Measurements from ENCODE around the gene ASB13. TPM values are rescaled to one million over a fixed set of nuclear protein-coding genes. Genes with fewer than 3 reads are reported as not detected.
"Not testable (repeated sequence)": the region's sequence is repeated elsewhere in the genome, so short reads cannot be mapped to it uniquely, and the experiment has no call there.

ASB13 gene
- total RNA-seq, 2 donors from 2014 or later, result 15.8 to 16.0 TPM

DNA sequence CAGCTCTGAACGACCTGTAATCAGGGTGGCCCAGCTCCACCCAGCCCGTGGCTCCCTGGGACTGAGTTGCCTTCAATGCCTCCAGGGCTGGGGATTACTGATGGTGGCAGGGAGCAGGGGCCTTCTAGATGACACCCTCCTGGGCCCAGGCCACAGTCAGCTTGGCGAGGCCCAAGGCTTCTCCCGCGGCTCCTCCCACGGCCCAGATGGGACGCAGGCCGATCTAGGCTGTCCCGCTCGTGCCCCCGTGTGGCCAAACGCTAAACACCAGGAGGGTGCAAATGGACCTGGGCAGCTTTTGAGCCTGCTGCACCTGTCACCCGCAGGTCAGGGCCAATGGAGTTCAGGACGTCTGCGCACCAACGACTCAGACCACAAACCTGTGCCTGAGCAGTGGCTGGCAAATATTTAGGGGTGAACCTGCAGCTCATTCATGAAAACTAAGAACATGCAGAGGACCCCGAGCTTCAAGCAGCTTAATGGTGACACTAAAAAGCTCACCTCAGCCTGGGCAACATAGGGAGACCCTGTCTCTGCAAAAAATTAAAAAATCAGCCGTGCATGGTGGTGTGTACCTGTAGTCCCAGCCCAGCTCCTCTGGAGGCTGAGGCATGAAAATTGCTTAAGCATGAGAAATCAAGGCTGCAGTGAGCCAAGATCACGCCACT, 43.2 kb downstream of the ASB13 start:
- peak; percentile 30 for ATAC-seq (ENCODE audit: insufficient number of reproducible peaks, low FRiP score, low read depth)
- H3K36me3 ChIP-seq, result no peaks in the 10 kb centered on the region
- DNase-seq (ENCODE audit: low spot score), result peak; percentile 53
- H3K4me3 ChIP-seq, result no peak overlapping the region
- no peaks in the 10 kb centered on the region for H3K9me3 ChIP-seq
- no peaks in the 10 kb centered on the region for H3K27me3 ChIP-seq (replicated peaks; ENCODE audit: insufficient read depth)
- peaks cover 32 to 79% of the 10 kb centered on the region in 2 donors for H3K4me1 ChIP-seq (ENCODE audit: control insufficient read depth in 1 of 2, low read depth in 2 of 2)
- H3K27ac ChIP-seq, result peak overlapping the region; percentile 56 to 61
- TF ChIP-seq, protein P1, sequence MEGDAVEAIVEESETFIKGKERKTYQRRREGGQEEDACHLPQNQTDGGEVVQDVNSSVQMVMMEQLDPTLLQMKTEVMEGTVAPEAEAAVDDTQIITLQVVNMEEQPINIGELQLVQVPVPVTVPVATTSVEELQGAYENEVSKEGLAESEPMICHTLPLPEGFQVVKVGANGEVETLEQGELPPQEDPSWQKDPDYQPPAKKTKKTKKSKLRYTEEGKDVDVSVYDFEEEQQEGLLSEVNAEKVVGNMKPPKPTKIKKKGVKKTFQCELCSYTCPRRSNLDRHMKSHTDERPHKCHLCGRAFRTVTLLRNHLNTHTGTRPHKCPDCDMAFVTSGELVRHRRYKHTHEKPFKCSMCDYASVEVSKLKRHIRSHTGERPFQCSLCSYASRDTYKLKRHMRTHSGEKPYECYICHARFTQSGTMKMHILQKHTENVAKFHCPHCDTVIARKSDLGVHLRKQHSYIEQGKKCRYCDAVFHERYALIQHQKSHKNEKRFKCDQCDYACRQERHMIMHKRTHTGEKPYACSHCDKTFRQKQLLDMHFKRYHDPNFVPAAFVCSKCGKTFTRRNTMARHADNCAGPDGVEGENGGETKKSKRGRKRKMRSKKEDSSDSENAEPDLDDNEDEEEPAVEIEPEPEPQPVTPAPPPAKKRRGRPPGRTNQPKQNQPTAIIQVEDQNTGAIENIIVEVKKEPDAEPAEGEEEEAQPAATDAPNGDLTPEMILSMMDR (IDR thresholded peaks at IDR 0.05), result peak; percentile 95

DNA sequence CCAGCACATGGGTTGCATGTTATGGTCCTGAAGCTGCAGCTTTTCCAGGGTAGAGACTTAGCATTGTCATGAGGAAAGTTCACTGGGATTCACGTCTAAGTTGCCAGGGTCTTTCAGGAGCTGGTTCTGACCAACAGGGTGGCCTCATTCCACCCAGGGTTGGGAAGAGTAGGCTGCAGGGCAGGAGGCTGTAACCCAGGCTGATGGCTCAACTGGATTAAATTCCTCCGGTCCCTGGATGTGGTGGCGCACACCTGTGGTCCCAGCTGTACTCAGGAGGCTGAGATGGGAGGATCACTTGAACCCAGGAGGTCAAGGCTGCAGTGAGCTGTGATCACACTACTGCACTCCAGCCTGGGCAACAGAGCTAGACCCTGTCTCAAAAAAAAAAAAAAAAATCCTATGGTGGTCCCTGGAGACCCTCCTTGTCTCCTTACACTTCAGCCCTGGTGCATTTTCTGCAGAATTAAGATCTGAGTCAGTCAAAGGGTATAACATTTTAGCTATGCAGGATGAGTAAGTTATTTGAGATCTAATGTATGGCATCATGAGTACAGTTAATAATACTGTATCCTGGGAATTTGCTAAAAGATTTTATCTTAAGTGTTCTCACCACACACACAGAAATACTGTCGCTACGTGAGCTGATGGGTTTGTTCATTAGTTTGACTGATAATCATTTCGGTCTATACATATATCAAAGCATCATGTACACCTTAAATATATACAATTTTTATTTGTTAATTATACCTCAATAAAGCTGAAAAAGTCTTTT, 44.0 kb downstream of the ASB13 start:
- Histone ChIP-seq H3K9me3 (no peaks in the 10 kb centered on the region), H3K4me1 (ENCODE audit: control insufficient read depth in 1 of 2, low read depth in 2 of 2) (peaks cover 40 to 79% of the 10 kb centered on the region in 2 donors), H3K36me3 (no peaks in the 10 kb centered on the region), H3K4me3 (no peak overlapping the region), H3K27ac (peak overlapping the region; percentile 89 to 90), H3K27me3 (replicated peaks; ENCODE audit: insufficient read depth) (no peaks in the 10 kb centered on the region)
- DNase-seq (ENCODE audit: low spot score) (no peak), ATAC-seq (ENCODE audit: insufficient number of reproducible peaks, low FRiP score, low read depth) (no peak)
- TF ChIP-seq, protein P1 (IDR thresholded peaks at IDR 0.05), result no peak

DNA sequence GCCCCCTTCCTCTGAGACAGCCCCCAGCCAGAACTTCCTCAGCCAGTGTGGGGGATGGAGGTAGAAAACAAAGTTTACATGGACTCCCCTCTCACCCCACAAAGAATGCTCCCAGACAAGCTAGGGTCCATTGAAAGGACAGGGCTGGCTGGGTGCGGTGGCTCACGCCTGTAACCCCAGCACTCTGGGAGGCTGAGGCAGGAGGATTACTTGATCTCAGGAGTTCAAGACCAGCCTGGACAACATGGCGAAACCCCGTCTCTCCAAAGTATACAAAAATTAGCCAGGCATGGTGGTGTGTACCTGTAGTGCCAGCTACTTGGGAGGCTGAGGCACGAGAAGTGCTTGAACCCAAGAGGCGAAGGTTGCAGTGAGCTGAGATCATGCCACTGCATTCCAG, 45.0 kb downstream of the ASB13 start:
- H3K9me3 ChIP-seq; ATAC-seq (ENCODE audit: insufficient number of reproducible peaks, low FRiP score, low read depth); H3K4me3 ChIP-seq; H3K27me3 ChIP-seq (replicated peaks; ENCODE audit: insufficient read depth); H3K36me3 ChIP-seq; DNase-seq (ENCODE audit: low spot score): not testable (repeated sequence)
- H3K27ac ChIP-seq, result peak overlapping the region; percentile 89 to 90
- H3K4me1 ChIP-seq (ENCODE audit: control insufficient read depth in 1 of 2, low read depth in 2 of 2), result peaks cover 48 to 79% of the 10 kb centered on the region in 2 donors

DNA sequence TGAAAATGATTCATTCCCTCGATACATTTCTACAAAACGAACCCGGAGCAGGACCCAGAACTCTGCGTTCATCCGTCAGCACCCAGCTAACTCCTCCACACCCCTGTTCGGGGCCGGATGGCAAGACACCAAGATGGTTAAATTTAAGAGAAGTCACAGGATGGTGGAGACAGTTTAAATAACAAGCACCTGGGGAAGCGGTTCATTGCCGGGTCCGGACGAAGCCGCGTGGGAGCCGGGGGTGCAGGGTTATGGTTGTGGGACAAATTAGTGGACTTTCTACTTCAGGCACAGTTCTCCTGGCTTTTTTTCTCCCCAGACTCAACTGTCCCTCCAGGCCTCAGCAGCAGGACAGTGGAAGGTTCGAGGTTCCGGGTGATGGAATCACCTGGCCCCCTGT, 45.4 kb downstream of the ASB13 start:
- ATAC-seq (ENCODE audit: insufficient number of reproducible peaks, low FRiP score, low read depth) (no peak), DNase-seq (ENCODE audit: low spot score) (no peak)
- Histone ChIP-seq H3K4me1 (ENCODE audit: control insufficient read depth in 1 of 2, low read depth in 2 of 2) (peaks cover 48 to 75% of the 10 kb centered on the region in 2 donors), H3K36me3 (no peaks in the 10 kb centered on the region), H3K4me3 (no peak overlapping the region), H3K9me3 (no peaks in the 10 kb centered on the region), H3K27ac (peak overlapping the region; percentile 89 to 90), H3K27me3 (replicated peaks; ENCODE audit: insufficient read depth) (no peaks in the 10 kb centered on the region)
- TF ChIP-seq, protein P1 (IDR thresholded peaks at IDR 0.05), result no peak

DNA sequence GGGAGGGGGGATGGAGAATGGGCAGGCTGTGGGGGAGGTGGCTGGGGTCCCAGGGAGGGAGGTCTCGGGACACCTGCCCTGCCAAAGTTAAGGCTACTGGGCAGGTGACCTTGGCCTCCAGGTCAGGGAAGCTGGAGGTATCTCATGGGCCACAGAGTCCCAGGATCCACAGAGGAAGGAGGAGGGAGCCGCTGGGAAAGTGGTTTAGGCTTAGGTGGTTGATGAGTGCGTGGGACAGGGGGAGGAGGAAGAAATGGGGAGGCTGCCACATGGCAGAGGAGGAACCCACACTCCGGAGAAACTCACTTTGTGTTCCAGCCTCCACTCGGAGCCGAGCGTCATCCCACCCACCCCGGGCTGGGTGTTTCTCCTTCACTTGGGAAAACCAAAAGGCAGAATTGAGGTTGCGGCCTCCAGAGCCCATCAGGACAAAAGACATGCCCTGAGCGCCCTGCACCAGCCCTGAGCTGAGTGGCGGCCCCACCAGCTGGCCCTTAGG, 46.1 kb downstream of the ASB13 start:
- H3K4me1 ChIP-seq (ENCODE audit: control insufficient read depth in 1 of 2, low read depth in 2 of 2), result peaks cover 48 to 79% of the 10 kb centered on the region in 2 donors
- TF ChIP-seq, protein P1 (IDR thresholded peaks at IDR 0.05), result no peak
- no peaks in the 10 kb centered on the region for H3K9me3 ChIP-seq
- no peaks in the 10 kb centered on the region for H3K36me3 ChIP-seq
- ATAC-seq (ENCODE audit: insufficient number of reproducible peaks, low FRiP score, low read depth), result peak; percentile 1
- peak; percentile 31 for DNase-seq (ENCODE audit: low spot score)
- peak overlapping the region; percentile 89 to 90 for H3K27ac ChIP-seq
- H3K27me3 ChIP-seq (replicated peaks; ENCODE audit: insufficient read depth), result no peaks in the 10 kb centered on the region
- peak overlapping the region; percentile 27 for H3K4me3 ChIP-seq

All from thoracic aorta (tissue), 2 donors.